NCI-H1105 treated with DMSO at 0.1 percent for 48 hours (cell line): ENCODE measurements around the gene SIGLEC8.
"Not testable (repeated sequence)": the region's sequence is repeated elsewhere in the genome, so short reads cannot be mapped to it uniquely, and the experiment has no call there.

ENCODE experiments used
- DNase-seq: peaks from one replicate; lab custom pipeline; 2025; lab: John Stamatoyannopoulos, UW

Gene SIGLEC8

DNA sequence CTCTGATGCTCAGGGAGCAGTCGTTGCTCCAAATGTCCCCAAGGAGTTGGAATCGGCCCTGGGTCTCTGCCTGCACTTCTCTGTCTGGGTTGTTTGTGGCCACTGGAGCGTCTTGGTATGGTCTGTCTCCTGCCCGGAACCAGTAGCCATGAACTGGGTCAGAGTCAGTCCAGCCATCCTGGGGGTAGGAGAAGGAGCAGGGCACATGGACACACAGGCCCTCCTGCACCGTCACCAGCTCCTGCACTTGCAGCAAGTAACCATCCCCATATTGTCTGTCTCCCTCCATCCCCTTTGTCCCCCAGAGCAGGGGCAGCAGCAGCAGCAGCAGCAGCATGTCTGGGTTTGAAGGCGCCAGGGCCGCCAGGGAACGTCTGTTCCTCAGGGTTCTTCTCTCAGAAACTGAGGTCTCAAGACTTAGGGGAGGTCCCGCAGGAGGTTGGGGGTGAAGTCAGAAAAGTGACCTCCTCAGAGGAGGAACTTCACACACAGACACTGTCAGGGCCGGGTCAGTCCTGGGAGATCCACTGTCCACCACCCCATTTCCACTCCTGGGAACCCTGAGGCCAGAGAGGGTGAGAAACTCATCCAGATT lies at the start of gene SIGLEC8:
SIGLEC8 (minus strand) TSS at position 404 of the 595 bp plus-strand sequence; CDS start at position 337, 67 bp downstream.
- DNase-seq: no peak

DNA sequence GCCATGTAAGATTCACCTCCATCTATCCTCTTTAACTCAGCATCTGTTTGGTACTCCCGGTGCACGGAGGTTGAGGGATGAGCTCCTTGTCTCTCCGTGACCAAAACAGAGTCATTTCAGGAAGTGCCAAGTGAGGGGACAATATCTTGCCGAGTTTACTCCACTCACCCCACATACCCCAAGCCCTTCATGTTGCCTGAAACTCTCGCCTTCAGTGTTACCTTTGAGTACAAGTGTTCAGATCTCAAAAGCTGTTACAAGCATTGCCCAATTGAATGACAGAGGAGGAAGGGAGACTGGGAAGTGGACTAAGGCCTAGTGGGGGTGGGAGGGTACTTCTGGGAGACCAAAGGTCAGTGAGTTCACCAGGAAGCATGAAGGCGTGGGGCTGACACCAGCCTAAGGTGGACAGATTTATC lies 49.4 kb upstream of the SIGLEC8 start:
- DNase-seq: no peak

DNA sequence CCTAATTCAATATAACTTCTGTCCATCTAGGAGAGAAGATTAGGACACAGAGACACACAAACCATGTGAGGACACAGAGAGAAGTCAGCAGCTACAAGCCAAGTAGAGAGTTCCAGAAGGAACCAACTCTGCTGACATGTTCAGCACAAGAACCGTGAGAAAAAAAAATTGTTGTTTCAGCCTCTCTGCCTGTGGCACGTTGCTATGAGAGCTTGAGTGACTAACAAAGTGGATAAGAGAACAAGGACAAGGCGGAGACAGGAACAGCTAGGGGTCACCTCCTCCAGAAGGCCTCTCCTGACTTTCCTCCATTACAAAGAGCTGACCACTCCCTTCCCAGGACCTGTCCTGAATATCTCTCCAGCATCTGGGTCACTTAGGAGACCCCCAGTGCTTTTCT lies 48.9 kb upstream of the SIGLEC8 start:
- DNase-seq: no peak

DNA sequence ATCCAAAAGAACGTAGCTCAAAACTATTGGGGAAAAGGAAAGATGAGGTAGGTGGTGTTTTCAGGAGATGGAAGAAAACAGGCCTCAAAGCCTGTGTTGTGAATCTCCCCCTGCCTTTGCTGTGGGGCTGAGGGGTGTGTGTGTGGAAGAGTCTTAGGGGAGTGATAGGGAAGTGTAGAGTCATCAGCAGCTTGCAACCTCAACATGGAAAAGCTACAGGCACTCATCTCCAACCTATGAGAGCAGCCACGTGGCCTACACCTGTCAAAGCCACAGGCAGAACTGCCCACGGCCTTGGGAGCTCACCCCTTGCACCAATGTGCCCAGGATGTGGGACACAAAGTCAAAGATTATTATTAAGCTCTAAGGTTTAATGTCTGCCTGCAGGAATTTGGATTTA lies 47.6 kb upstream of the SIGLEC8 start:
- DNase-seq: no peak

DNA sequence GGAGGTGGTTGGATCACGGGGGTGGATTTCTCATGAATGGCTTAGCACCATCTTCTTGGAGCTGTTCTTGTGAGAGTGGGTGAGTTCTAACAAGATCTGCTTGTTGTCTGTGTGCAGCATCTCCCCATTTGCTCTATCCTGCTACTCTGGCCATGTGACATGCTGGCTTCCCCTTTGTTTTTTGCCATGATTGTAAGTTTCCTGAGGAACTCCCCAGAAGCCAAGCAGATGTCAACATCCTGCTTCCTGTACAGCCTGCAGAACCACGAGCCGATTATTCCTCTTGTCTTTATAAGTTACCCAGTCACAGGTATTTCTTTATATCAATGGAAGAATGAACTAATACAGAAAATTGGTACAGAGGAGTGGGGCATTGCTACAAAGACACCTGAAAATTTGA lies 45.6 kb upstream of the SIGLEC8 start:
- DNase-seq: no peak

DNA sequence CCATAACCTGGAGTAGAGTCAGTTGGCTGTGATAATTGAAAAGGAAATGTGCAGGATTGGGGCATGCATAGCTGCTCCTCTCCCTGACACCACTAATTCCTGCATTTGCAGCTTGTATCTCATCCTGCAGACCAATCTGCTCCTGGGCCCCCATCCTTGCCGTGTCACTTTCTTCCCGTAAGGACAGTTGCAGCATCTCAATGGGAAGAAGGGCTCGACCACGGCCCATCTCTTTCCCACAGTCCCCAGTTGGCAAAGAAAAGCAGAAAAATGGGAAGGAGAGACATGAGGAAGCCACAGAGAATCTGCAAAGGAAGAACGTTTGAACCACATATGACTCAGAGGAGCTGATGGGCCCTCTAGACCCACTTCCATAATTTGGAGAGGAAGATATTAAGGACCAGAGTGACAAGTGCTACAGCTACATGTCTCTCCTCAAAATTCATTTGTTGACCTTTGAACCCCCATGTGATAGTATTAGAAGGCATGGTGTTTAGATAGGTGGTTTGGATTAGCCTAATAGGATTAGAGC lies 45.1 kb upstream of the SIGLEC8 start:
- no peak for DNase-seq

DNA sequence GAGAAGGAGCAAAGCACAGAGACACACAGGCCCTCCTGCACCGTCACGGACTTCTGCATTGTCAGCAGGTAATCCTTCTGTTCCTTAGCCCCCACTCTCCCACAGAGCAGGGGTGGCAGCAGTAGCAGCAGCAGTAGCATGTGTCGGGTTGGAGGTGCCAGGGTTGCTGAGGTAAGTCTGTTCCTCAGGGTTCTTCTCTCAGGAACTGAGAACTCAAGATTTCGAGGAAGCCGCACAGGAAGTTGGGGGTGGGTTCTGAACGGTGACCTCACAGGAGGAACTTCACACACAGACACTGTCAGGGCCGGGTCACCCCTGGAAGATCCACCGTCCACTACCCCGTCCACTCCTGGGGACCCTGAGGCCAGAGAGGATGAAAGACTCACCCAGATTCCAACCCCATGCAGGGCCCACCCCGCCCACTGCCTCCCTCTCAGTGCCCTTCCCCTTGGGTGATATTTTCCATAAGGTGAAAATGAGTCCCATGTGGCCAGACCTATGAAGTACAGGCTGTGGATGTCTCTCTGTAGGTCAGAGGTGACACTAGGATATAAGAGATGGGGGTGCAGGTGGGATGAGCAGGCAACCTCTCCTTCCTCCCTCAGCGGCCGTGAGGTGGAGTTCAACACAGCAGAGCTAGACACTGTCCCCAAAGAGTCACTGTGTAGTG lies 43.5 kb upstream of the SIGLEC8 start, which contains the start of gene SIGLEC12:
SIGLEC12 (minus strand) TSS at position 207 of the 670 bp plus-strand sequence; CDS start at position 140, 67 bp downstream.
- no peak for DNase-seq

DNA sequence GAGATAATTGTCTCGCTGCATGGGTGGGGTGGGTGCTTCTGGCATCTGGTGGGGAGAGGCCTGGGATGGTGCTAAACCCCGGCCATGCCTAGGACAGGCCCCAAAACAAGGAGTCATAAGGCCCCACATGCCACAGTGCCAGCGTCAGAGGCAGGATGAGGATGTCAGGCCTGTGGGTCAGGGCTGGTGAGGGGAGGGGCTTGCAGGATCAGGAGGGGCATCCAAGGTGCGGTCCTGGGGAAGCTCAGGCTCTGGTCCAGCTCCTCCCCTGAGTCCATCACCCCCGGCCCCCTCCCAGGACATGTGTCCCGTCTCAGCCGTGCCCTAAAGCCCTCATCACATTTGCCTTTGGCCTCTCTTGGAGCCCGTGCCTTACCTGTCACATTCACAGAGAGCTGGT lies 42.7 kb upstream of the SIGLEC8 start:
- DNase-seq: not testable (repeated sequence)

DNA sequence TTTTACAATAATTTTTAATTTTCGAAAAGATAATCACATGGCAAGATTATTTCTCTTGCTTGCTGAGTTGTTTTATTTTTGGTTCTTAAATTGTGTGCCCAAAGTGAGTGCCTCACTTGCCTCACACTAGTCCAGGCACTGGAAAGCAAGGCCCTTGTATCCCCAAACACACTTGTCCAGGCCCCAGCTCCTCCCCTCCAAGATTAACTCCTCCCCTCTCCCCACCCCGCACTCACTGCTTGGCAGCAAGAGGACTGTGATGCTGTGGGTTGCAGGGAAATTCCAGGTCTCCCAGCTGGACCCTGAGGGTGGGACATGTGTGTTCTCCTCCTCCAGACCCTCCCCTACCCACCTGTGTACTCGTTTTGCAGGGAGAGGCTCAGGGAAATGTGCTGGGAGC lies 39.4 kb upstream of the SIGLEC8 start:
- DNase-seq: no peak

DNA sequence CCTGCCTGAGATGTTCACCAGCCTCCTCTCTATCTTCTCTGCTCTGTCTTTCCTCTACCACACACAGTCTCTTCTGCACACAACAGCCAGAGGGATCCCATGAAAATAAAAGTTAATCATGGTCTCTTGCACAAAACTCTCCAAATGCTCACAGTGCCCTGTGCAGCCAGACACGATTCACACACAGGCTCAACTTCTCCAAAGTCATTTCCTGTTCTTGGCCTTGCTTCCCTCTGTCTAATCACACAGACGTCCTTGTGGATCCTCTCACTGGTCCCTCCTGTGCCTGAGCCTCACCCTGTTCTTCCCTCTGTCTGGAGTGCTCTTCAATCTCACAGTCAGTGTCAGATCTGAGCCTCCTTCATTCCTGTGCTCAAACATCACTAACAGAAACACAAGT lies 35.5 kb upstream of the SIGLEC8 start:
- DNase-seq: no peak

DNA sequence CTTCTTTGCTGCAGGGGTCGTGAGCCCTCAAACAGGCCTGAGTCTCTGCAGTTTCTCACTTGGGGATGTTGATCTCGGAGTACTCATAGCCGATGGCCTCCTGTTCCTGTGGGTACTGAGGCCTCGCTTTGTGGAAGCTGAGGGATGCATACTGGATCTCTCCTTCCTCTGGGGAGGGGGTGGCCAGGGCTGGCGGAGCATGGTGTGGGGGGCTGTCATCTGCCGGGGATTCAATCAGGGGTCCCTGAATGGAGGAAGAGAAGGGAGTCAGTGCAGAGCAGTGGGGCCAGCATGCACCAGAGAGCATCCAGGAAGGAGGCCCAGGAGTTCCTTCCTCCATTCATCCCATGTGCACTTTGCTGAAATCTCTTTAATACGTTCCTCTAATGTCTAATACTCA lies 33.3 kb upstream of the SIGLEC8 start:
- no peak for DNase-seq

DNA sequence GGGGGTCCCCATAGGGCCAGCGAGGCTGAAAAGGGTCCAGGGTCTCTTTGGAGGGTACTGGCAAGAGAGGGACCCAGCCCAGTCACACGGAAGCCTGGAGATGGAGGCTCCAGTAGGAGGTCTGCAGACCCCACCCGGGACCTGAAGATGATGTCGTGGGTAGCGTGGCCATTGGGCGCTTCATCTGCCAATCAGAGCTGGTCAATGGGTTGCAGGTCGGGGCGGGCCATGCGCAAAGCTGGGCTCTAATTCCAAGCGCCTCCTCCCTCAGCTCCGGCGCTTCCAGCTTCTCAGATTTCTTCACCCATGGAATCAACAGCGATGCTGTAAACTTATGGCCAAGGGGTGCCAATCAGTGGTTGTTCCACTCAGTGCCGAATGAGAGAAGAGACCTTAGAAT lies 32.4 kb upstream of the SIGLEC8 start:
- no peak for DNase-seq

DNA sequence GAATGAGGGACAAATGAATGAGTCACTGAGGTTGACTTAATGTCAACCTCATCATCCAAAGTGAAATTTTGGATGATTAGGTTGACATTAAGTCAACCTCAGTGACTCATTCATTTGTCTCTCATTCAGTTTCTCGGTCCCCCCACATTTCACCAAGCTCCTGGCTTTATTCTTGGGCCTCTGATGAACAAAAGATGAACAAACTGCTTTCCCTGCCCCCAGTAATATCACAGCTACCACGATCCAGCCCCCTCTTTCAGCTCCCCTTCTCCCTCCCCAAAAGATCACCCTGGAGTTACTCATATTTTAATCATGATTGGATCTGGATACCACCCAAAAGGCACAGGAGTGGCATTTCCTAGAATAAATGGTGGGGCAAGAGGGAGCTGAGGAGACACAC lies 30.9 kb upstream of the SIGLEC8 start:
- DNase-seq: no peak

DNA sequence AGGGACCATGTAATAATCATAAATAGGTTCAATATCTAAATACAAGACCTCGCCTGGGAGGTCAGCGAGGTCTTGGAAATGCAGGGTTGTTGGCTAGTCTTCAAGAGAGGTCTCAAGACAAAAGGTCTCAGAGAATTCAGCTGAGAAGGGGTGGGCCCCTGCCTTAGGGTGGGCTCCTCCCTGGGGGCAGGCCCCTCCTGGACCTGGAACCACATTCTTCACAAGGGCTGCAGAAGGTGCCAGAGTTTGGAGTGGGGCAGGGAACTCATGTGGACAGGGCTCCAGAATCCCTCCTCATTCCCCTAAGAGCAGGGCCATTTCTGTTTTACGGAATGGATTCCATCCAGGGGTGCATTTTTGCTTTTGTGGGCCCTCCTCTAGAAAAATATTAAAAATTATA lies 30.2 kb upstream of the SIGLEC8 start:
- DNase-seq: no peak

DNA sequence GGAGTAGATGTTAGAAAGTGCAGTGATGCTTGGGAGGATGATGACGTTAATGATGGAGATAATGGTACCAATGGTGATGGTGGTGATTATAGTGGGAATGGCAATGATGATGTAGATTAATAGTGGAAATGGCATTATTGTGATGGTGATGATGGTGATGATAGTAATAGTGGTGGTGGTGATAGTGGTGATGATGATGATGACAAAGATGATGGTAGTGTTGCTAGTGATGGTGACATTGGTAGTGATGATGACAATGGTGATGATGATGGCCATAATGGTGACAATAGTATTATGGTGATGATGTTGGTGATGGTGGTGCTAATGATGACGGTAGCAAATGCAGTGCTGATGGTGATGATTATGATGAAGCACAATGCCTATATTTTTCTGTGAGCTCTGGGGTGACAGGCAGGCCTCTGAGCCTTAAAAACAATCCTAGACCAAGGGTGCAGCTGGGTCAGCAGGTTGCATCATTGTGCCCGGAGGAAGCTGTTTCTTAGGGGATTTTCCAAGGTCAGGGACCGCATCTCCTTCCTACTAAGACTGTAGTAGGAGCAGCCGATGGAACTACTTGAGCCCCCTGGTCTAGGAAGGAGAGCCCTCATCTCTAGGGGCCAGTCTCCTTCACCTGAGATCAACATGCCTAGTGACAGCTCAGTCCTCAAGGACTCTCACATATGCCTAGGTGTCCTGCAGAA lies 27.9 kb upstream of the SIGLEC8 start:
- no peak for DNase-seq

DNA sequence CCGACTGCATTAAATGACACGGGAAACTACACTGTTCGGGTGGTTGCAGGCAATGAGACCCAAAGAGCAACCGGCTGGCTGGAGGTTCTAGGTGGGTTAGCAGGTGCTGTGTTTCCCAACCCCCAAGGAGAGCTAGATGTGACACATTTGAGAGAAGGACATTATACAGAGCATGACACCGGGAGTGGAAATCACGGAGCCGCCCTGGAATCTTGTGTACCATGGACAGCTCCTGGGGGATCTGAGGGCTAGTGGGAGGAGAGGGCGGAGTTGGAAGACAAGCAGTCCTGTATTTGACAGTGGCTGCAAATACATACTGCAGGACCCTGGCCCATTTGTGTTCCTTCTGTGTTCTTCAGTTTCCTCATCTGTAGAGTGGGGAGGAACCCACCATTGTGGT lies 22.3 kb upstream of the SIGLEC8 start:
- DNase-seq: no peak

DNA sequence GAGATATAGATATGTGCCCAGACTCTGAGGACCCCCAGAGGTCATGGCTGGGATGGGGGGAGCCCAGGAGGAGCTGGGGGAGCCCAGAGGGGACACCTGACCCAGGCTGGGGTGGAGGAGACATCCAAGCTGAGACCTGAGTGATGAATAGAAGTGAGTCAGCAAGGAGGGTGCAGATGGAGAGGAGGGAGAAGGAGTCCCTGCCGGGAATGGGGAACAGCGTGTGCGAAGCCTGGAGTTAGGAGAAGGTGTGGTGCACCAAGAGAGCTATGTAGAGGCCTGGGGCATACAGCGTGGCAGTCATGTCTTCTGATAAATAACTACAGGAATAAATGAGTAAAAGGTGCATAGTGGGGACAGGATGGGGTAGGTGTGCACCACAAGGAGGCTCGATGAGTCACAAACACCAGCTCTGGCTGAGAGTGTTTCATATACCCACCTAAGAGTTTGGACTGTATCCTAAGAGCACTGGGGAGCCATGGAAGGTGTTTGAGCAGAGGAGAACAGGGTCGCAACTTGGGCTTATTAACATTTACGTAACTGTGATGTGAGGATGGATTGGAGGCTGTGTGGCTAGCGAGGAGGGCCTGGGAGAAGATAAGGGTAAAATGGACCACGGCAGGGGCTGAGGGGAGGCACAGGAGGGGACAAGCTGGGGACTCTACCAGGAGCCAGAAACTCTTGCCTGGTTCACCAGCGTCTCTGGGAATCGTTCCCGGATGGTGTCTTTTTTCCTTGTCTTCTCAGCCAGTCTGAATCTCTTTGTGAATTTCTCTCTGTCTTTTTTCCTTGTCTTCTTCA lies 21.5 kb upstream of the SIGLEC8 start:
- no peak for DNase-seq

DNA sequence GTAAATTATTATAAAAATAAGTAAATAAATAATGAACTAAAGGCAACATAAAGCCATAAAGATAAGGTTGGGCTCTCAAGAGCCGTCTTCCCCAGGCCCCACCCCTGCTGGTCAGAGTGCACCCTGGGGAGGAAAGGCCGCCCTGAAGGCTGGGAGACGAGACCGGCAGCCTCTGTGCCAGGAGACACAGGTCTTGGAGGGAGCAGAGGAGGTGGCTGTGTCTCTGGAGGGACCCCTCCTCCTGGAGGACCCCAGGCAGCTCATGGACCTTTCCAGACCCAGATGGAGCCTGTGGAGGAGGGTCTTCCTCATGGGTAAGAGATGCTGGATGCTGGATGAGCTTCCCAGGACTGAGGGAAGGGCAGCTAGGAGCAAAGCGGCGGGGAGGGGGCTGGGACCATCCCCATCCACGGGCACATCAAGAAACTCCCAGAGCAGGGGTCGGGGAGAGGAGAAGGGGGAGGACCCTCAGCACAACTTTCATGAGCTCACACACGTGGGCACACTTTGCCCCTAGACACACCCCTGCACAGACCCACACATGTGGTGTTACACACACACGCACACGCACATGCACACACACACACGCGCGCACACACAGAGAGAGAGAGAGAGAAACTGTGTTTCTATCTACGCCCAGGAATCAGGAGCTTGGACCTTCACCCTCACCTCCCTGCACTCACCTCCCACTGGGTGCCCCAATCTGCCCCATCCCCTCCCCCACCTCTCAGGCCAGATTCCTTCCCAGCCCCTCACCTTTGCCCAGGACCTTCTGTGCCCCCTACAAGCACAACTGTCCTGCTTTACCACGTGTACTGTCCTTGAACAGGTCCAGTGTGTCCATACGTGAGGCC lies 20.4 kb upstream of the SIGLEC8 start, which contains the start of gene CEACAM18:
CEACAM18 (plus strand) TSS at position 159 of the 854 bp plus-strand sequence.
- DNase-seq: no peak

DNA sequence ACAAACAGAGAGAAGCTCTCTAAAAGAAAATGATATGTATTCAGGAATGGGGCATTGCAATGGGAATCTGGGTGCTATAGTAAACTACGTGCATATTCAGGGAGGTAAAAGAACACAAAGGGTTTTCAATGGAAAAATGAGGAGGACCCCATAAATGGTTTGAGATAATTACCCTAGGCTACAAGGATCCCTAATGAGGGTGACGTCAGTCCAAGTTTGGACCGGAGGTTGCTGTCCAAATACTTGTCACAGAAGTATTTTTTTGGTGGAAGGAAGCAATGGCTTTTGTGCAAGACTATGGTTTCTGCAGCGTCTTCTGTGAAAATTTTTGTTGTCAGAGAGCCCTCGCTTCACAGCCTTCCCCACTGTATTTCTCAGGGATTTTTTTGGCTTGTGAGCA lies 19.1 kb upstream of the SIGLEC8 start:
- DNase-seq: no peak

DNA sequence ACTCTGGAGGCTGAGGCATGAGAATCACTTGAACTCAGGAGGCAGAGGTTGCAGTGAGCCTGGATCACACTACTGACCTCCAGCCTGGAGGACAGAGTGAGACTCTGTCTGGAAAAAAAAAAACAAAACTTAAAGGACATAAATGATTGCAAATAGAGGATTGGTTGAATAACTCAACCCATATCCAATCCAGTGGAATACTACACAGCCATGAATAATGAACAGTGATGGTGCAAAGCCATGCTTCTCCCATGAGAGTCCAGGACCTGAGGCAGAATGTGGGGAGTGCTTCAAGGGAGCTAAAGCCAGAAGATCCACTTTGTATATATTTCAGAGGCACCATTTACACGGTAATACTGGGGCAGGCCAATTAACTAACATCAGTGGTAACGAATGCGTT lies 17.9 kb upstream of the SIGLEC8 start:
- DNase-seq: no peak
